Fibroblast of skin of left biceps (primary cell): ENCODE results near the gene ZNF644.
"Not testable (repeated sequence)": the region's sequence is repeated elsewhere in the genome, so short reads cannot be mapped to it uniquely, and the experiment has no call there.

Experiments
- DNase-seq, 2 experiments: peaks; one replicate each; pipeline ENCODE4 v3.0.0-alpha.2; 2013; ENCODE audit warnings: low read depth in 2 of 2

ZNF644 gene

GRCh38 chr1:90986953-90987352, 34.9 kb downstream of the ZNF644 start:
- DNase-seq, result no peak

- DNase-seq, result no peak
These were observed 44.3 kb downstream of the ZNF644 start for GRCh38 chr1:90977522-90977921.

GRCh38 chr1:90973897-90974798, 47.7 kb downstream of the ZNF644 start:
- peak in 1 of 2 experiments; percentile 1 for DNase-seq

- no peak for DNase-seq
These were observed 51.6 kb downstream of the ZNF644 start for GRCh38 chr1:90970208-90970607.

- DNase-seq, result no peak
These were observed 52.6 kb downstream of the ZNF644 start for GRCh38 chr1:90969241-90969640.

GRCh38 chr1:90964444-90965035, 57.3 kb downstream of the ZNF644 start:
- no peak for DNase-seq

- DNase-seq, result no peak
These were observed 58.2 kb downstream of the ZNF644 start for GRCh38 chr1:90963651-90964050.

GRCh38 chr1:90963236-90963635, 58.6 kb downstream of the ZNF644 start:
- no peak for DNase-seq

GRCh38 chr1:90959352-90960206, 62.3 kb downstream of the ZNF644 start:
- DNase-seq, result no peak

- no peak for DNase-seq
These were observed 64.3 kb downstream of the ZNF644 start for GRCh38 chr1:90957497-90957896.

GRCh38 chr1:90955769-90956168, 66.1 kb downstream of the ZNF644 start:
- no peak for DNase-seq

- DNase-seq, result no peak
These were observed 68.9 kb downstream of the ZNF644 start for GRCh38 chr1:90952906-90953305.

GRCh38 chr1:90951009-90951408, 70.8 kb downstream of the ZNF644 start:
- no peak for DNase-seq

- no peak for DNase-seq
These were observed 73.5 kb downstream of the ZNF644 start for GRCh38 chr1:90948301-90948700.

GRCh38 chr1:90946630-90947029, 75.2 kb downstream of the ZNF644 start:
- DNase-seq, result no peak

- no peak for DNase-seq
These were observed 76.5 kb downstream of the ZNF644 start for GRCh38 chr1:90945287-90945686.

GRCh38 chr1:90943966-90944365, 77.9 kb downstream of the ZNF644 start:
- DNase-seq, result no peak

GRCh38 chr1:90940746-90941145, 81.1 kb downstream of the ZNF644 start:
- no peak for DNase-seq

GRCh38 chr1:90936731-90937130, 85.1 kb downstream of the ZNF644 start:
- no peak for DNase-seq

GRCh38 chr1:90936061-90936460, 85.8 kb downstream of the ZNF644 start:
- no peak for DNase-seq

GRCh38 chr1:90928231-90928630, 93.6 kb downstream of the ZNF644 start:
- not testable (repeated sequence) for DNase-seq

GRCh38 chr1:90927674-90928073, 94.2 kb downstream of the ZNF644 start:
- DNase-seq, result not testable (repeated sequence)
